ENCODE measurements around the gene ABCA7.

ABCA7 gene

DNA sequence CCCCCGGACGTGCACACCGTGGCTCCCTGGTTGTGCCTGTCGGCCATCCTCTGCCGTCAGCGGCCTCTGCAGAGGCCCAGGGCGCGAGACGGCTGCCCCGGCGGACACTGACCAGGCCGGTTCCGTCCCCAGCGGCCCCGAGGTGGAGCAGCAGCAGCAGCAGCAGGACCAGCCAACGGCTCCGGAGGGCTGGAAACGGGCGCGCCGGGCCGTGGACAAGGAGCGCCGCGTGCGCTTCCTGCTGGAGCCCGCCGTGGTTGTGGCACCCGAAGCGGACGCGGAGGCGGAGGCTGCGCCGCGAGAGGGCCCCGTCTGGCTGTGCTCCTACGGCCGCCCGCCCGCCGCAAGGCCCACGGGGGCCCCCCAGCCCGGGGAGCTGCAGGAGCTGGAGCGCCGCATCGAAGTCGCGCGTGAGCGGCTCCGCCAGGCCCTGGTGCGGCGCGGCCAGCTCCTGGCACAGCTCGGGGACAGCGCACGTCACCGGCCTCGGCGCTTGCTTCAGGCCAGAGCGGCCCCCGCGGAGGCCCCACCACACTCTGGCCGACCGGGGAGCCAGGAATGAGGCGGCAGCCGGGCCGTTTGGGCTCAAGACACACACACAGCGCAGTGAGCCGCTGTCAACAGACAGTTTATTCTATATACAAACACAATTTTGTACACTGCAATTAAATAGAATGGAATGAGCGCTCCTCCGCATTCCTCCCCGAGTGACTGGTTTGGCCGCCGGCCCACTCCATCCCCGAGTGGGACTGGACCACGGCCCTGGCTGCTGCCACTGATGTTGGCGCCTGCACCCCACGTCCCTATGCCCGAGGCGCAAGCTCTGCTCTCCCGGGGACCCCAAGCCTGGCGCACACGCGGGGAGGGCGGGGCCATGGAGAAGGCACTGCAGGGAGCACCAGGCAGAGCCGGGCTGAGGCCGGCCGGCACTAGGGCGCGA, 30.6 kb upstream of the ABCA7 start:
- TF ChIP-seq, protein P1, sequence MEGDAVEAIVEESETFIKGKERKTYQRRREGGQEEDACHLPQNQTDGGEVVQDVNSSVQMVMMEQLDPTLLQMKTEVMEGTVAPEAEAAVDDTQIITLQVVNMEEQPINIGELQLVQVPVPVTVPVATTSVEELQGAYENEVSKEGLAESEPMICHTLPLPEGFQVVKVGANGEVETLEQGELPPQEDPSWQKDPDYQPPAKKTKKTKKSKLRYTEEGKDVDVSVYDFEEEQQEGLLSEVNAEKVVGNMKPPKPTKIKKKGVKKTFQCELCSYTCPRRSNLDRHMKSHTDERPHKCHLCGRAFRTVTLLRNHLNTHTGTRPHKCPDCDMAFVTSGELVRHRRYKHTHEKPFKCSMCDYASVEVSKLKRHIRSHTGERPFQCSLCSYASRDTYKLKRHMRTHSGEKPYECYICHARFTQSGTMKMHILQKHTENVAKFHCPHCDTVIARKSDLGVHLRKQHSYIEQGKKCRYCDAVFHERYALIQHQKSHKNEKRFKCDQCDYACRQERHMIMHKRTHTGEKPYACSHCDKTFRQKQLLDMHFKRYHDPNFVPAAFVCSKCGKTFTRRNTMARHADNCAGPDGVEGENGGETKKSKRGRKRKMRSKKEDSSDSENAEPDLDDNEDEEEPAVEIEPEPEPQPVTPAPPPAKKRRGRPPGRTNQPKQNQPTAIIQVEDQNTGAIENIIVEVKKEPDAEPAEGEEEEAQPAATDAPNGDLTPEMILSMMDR (IDR thresholded peaks at IDR 0.05): no peak
- DNase-seq (ENCODE audit: low spot score): no peak
- no peak overlapping the region for H3K4me3 ChIP-seq
- H3K27ac ChIP-seq: peak overlapping the region in 1 of 2 donors; percentile 7

DNA sequence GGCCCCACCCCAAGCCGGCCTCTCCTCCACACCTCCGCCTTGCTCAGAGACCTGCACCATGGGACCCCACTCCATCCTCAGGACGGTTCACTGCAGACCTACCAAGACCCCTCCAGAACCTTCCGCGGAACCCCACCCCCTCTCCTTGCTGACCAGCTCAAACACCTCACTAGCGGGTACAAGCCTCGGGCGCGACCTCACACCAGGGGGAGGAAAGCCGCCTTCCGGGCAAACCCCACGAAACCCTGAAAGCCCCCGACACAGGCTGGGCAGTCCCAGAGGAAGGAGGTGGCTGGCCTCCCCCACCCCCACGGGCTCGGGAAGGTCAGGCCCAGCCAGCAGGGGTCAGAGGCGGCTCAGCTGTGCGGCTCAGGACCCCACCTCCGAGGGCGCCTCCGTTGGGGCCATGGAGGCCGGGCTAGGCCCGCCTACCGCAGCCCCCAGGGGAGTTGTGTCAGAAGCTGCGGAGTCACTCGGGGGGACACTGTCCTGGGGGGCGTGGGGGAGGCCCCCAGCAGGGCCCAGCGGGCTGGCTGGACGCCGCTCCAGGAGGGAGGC, 29.8 kb upstream of the ABCA7 start:
- Histone ChIP-seq H3K4me3 (no peak overlapping the region), H3K27ac (peak overlapping the region in 1 of 2 donors; percentile 7)
- DNase-seq (ENCODE audit: low spot score): no peak
- TF ChIP-seq, protein P1 (IDR thresholded peaks at IDR 0.05): no peak

DNA sequence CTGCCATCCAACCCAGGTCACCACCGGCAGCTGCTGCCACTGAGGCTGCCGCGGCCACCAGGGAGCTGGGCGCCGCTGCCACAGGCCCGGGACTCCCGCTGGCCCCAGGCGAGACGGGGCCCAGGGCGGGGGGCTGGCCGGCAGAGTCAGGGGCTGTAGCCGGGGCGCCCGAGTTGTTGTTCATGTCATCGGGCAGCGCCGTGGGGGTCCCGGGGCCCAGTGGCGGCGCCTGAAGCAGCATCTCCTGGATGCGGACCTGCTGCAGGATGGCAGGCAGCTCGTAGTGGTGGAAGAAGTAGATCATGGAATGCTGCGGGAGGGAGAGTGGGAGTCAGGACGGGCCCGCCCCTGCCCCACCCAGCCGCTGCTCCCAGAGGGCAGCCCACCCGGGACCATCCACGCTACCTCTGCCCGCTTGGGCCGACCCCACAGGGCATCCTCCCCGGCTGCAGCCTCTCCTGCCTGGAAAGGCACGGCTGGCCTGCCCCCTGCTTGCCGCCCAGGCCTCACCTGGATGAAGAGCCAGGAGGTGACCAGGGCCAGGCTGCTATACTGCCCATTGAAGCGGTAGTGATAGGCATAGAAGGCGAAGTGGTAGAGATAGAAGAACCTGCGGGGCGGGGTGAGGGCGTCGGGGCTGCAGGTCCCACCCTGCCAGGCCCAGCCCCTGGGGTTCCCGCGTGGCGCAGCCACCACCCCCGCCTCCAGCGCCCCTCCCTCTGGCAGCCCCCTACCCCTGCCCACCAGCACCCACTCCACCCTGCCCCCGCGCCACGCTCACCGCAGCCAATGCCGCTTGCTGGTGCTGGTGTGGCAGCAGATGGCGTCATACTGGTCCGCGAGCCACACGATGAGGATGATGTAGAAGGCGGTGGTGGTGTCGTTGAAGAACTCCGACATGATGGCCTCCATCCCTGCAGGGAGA, 29.1 kb upstream of the ABCA7 start:
- TF ChIP-seq, protein P1 (IDR thresholded peaks at IDR 0.05): no peak
- Histone ChIP-seq H3K27ac (no peak overlapping the region), H3K4me3 (no peak overlapping the region)
- no peak for DNase-seq (ENCODE audit: low spot score)

DNA sequence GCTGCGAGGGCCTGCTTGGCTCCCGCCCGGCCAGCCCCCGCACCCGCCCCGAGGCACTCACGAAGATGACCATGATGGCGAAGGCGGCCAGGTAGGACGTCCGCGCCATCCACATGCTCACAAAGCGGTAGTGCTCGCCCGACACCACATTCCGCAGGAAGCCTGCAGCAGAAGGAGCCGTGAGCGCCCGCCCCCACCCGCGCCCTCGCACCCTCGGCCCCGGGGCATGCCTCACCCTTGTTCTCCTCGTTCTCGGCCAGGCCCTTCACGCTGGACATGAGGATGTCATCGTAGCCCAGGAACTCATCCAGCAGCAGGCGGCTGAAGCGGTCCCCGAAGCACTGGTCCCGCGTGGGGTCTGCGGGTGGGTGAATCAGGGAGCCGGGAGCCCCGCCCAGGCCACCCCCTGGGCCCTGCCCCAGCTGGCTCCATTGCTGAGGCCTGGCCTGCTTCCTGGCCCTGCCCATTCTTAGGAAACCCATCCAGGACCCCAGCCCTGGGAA, 28.0 kb upstream of the ABCA7 start:
- H3K27ac ChIP-seq: no peak overlapping the region
- H3K4me3 ChIP-seq: no peak overlapping the region
- DNase-seq (ENCODE audit: low spot score): no peak
- TF ChIP-seq, protein P1 (IDR thresholded peaks at IDR 0.05): no peak

- TF ChIP-seq, protein P1 (IDR thresholded peaks at IDR 0.05): no peak
- H3K27ac ChIP-seq: no peak overlapping the region
- no peak for DNase-seq (ENCODE audit: low spot score)
- H3K4me3 ChIP-seq: no peak overlapping the region
Measured at GRCh38 chr19:1012334-1012733, 27.6 kb upstream of the ABCA7 start.

DNA sequence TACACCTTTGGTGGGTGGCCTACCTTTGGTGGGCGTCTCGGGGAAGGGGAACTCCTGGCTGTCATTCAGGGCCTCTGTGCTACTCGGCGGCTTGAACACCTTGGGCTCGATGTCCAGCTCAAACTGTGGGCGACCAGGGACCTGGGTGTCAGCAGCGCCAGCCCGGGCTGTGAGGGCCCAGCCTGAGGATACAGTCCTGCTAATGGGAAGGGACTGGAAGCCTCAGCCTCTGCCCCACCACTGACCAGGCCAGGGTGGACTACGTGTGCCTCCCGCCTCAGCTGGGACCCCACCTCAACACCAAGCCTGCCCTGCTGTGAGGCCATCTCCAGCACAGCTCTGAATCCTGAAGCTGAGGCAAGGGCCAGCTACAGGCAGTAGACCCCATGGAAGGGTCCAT, 26.7 kb upstream of the ABCA7 start:
- Histone ChIP-seq H3K27ac (no peak overlapping the region), H3K4me3 (no peak overlapping the region)
- TF ChIP-seq, protein P1 (IDR thresholded peaks at IDR 0.05): no peak
- DNase-seq (ENCODE audit: low spot score): no peak
